Measurements from ENCODE around the gene MYH9.

MYH9 gene

DNA sequence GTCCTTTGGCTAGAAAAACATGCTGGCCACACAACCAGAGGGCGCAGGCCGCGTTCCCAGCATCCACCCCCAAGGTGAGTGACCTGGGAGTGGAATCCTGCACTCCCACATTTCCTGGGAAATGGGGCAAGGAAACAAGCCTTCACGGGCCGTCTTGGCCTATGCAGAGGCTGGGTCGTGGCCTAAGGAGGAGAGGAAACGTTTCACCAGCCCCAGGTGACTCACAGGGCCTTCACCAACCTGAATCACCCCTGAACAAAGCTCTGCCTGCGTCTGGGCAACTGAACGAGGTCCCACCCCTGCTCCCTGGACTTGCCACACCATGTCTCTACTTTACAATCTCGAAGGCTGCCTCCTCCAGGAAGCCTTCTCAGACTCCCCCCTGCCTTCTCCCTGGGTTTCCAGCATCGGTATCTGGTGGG, 13.2 kb downstream of the MYH9 start:
- H3K9me2 ChIP-seq (replicated peaks; ENCODE audit: insufficient read depth, low read length): no peaks in the 10 kb centered on the region
- peaks cover 10% of the 10 kb centered on the region for H3K36me3 ChIP-seq (replicated peaks; ENCODE audit: insufficient read depth, low read length)
- peak overlapping the region; percentile 9; the same call in 1 of the 2 replicates for H3K4me2 ChIP-seq (ENCODE audit: low read depth, low read length)
- peaks cover 74% of the 10 kb centered on the region for H3K4me1 ChIP-seq (ENCODE audit: low read length)
- H2AFZ ChIP-seq (ENCODE audit: low read length): no peak overlapping the region
- H3K9ac ChIP-seq (ENCODE audit: low read length): no peak overlapping the region
- H3F3A ChIP-seq (ENCODE audit: insufficient read depth, low read length): peaks cover 33% of the 10 kb centered on the region
- H3K4me3 ChIP-seq (ENCODE audit: low read length): no peak overlapping the region
- TF ChIP-seq, protein P1, sequence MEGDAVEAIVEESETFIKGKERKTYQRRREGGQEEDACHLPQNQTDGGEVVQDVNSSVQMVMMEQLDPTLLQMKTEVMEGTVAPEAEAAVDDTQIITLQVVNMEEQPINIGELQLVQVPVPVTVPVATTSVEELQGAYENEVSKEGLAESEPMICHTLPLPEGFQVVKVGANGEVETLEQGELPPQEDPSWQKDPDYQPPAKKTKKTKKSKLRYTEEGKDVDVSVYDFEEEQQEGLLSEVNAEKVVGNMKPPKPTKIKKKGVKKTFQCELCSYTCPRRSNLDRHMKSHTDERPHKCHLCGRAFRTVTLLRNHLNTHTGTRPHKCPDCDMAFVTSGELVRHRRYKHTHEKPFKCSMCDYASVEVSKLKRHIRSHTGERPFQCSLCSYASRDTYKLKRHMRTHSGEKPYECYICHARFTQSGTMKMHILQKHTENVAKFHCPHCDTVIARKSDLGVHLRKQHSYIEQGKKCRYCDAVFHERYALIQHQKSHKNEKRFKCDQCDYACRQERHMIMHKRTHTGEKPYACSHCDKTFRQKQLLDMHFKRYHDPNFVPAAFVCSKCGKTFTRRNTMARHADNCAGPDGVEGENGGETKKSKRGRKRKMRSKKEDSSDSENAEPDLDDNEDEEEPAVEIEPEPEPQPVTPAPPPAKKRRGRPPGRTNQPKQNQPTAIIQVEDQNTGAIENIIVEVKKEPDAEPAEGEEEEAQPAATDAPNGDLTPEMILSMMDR (IDR thresholded peaks at IDR 0.05; ENCODE audit: low read length): no peak
- DNase-seq: no peak
- H3K79me2 ChIP-seq (ENCODE audit: low read length): peaks cover 100% of the 10 kb centered on the region
- peaks cover 58% of the 10 kb centered on the region for H4K20me1 ChIP-seq (ENCODE audit: insufficient read depth, low read length)
- H3K27me3 ChIP-seq (replicated peaks; ENCODE audit: insufficient read depth, low read length): no peaks in the 10 kb centered on the region
- H3K9me3 ChIP-seq (replicated peaks; ENCODE audit: insufficient read depth, low read length): no peaks in the 10 kb centered on the region
- H3K27ac ChIP-seq (ENCODE audit: low read length): no peak overlapping the region; the same call in 1 of the 2 replicates

DNA sequence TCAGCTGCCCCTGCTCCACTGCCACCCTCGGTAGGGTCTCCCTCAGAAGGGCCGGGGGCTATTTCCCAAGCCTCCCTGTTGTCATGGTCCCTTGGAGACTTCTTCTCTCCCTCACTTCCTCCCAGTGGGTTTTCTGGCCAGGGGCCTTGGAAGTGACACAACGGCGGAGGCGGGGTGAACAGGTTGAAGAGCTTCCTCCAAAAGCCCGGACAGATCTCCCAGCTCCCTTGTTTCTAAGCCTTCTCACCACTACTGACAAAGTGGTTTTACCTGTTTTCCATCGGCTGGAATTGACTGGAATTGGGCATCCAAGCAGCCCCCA, 14.5 kb downstream of the MYH9 start:
- Histone ChIP-seq H2AFZ (ENCODE audit: low read length) (no peak overlapping the region), H4K20me1 (ENCODE audit: insufficient read depth, low read length) (peaks cover 69% of the 10 kb centered on the region), H3K4me3 (ENCODE audit: low read length) (no peak overlapping the region), H3K79me2 (ENCODE audit: low read length) (peaks cover 100% of the 10 kb centered on the region), H3F3A (ENCODE audit: insufficient read depth, low read length) (peaks cover 20% of the 10 kb centered on the region), H3K4me2 (ENCODE audit: low read depth, low read length) (no peak overlapping the region), H3K9me2 (replicated peaks; ENCODE audit: insufficient read depth, low read length) (no peaks in the 10 kb centered on the region), H3K9ac (ENCODE audit: low read length) (no peak overlapping the region), H3K4me1 (ENCODE audit: low read length) (peaks cover 69% of the 10 kb centered on the region), H3K27ac (ENCODE audit: low read length) (peak overlapping the region; percentile 19; the same call in 1 of the 2 replicates), H3K9me3 (replicated peaks; ENCODE audit: insufficient read depth, low read length) (no peaks in the 10 kb centered on the region), H3K36me3 (replicated peaks; ENCODE audit: insufficient read depth, low read length) (peaks cover 7% of the 10 kb centered on the region), H3K27me3 (replicated peaks; ENCODE audit: insufficient read depth, low read length) (no peaks in the 10 kb centered on the region)
- DNase-seq: no peak
- TF ChIP-seq, protein P1 (IDR thresholded peaks at IDR 0.05; ENCODE audit: low read length): no peak
- no peak for TF ChIP-seq EZH2phosphoT487 (IDR thresholded peaks at IDR 0.05; ENCODE audit: low read length)
- no peak for TF ChIP-seq EZH2 (optimal IDR thresholded peaks at IDR 0.05; ENCODE audit: low read depth, low read length)

DNA sequence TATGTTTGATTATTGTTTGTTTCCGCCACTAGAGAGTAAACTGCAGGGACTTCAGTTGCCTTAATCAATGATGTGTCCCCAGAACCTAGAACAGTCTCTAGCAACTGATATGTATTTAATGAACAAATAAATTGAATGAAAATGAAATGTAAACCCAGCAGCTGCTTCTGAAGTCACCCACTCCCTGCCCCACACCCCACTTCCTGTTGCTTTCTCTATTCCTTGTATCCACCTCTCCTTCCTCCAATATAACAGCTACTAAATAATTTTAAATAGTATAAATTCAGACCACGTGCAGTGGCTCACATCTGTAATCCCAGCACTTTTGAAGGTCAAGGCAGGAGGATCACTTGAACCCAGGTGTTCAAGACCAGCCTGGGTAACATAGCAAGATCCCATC, 15.8 kb downstream of the MYH9 start:
- H3K4me3 ChIP-seq (ENCODE audit: low read length): no peak overlapping the region
- no peaks in the 10 kb centered on the region for H3K9me3 ChIP-seq (replicated peaks; ENCODE audit: insufficient read depth, low read length)
- H2AFZ ChIP-seq (ENCODE audit: low read length): no peak overlapping the region
- no peaks in the 10 kb centered on the region for H3K9me2 ChIP-seq (replicated peaks; ENCODE audit: insufficient read depth, low read length)
- H3K4me1 ChIP-seq (ENCODE audit: low read length): peaks cover 76% of the 10 kb centered on the region
- no peak for TF ChIP-seq EZH2 (optimal IDR thresholded peaks at IDR 0.05; ENCODE audit: low read depth, low read length)
- TF ChIP-seq EZH2phosphoT487 (IDR thresholded peaks at IDR 0.05; ENCODE audit: low read length): no peak
- TF ChIP-seq, protein P1 (IDR thresholded peaks at IDR 0.05; ENCODE audit: low read length): no peak
- H3K27ac ChIP-seq (ENCODE audit: low read length): no peak overlapping the region
- H3K79me2 ChIP-seq (ENCODE audit: low read length): peaks cover 100% of the 10 kb centered on the region
- H3K36me3 ChIP-seq (replicated peaks; ENCODE audit: insufficient read depth, low read length): peaks cover 11% of the 10 kb centered on the region
- no peak overlapping the region for H3K4me2 ChIP-seq (ENCODE audit: low read depth, low read length)
- DNase-seq: no peak
- no peak overlapping the region for H3K9ac ChIP-seq (ENCODE audit: low read length)
- H3K27me3 ChIP-seq (replicated peaks; ENCODE audit: insufficient read depth, low read length): no peaks in the 10 kb centered on the region
- peaks cover 7% of the 10 kb centered on the region for H3F3A ChIP-seq (ENCODE audit: insufficient read depth, low read length)
- peaks cover 82% of the 10 kb centered on the region for H4K20me1 ChIP-seq (ENCODE audit: insufficient read depth, low read length)
